Measurements from ENCODE around the gene TAX1BP3. TPM values are rescaled to one million over a fixed set of nuclear protein-coding genes. Genes with fewer than 3 reads are reported as not detected.

TAX1BP3 gene
- total RNA-seq, 2 experiments from 2014 or later = 6.0 to 6.6 TPM

DNA sequence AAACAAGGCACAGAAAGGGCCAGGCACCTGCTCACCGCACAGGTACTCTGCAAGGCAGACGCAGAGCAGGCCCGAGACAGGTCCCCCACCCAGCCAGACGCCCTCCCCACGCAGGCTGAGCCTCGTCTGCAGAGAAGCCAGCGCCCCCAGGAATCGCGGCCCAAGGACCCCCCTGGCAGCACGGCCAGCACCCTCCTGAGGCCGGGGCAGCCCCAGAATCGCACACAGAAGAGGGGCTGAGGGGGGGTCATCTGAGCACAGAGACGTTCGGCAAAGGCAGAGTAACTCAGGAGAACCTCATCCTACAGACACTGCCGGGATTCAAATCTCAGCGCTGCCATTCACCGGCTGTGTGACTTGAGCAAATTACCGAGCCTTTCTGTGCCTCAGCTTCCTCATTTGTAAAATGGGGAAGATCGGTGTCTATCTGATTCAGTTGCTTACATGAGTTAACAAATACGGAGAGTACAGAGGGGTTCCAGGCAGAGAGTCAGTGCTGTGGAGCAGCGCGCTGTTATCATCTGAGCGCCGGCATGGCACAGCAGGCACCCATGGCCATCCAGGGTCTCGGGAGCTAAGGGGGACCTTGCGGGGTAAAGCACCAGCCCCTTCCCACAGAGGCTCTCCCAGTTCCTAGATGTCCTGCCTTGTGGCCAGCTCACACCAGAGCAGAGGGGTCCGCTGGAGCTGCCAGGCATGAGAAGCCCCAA is 10.6 kb upstream of the TAX1BP3 start:
- Histone ChIP-seq H3K9me3 (ENCODE audit: control insufficient read depth in 1 of 2, insufficient read depth in 1 of 2, low read length in 2 of 2) (no peaks in the 10 kb centered on the region), H3K4me3 (ENCODE audit: low read length) (no peak overlapping the region), H3K27me3 (ENCODE audit: control insufficient read depth in 1 of 2, insufficient read depth in 2 of 2, low read length in 2 of 2) (no peaks in the 10 kb centered on the region), H3K4me1 (ENCODE audit: insufficient read depth, low read length) (peaks cover 16% of the 10 kb centered on the region), H3K27ac (ENCODE audit: low read depth in 1 of 2, low read length in 2 of 2) (no peak overlapping the region), H3K36me3 (ENCODE audit: insufficient read depth, low read length) (peaks cover 18% of the 10 kb centered on the region)
- CTCF ChIA-PET = no interaction called here
- H3K9me3 Mint-ChIP-seq = no peaks in the 10 kb centered on the region
- intact Hi-C loops (cut with DNase I, micrococcal nuclease) = no loop called here
- no peaks in the 10 kb centered on the region for H3K27me3 Mint-ChIP-seq
- no peak for ATAC-seq (ENCODE audit: poor library complexity)
- no peak overlapping the region for H3K4me3 Mint-ChIP-seq
- POLR2A ChIA-PET = interaction anchor here (0.6 kb wide), 1 partner anchor 255 kb away, joined by 3 read pairs; no protein-coding TSS in a partner anchor
- TF ChIP-seq, protein P1, sequence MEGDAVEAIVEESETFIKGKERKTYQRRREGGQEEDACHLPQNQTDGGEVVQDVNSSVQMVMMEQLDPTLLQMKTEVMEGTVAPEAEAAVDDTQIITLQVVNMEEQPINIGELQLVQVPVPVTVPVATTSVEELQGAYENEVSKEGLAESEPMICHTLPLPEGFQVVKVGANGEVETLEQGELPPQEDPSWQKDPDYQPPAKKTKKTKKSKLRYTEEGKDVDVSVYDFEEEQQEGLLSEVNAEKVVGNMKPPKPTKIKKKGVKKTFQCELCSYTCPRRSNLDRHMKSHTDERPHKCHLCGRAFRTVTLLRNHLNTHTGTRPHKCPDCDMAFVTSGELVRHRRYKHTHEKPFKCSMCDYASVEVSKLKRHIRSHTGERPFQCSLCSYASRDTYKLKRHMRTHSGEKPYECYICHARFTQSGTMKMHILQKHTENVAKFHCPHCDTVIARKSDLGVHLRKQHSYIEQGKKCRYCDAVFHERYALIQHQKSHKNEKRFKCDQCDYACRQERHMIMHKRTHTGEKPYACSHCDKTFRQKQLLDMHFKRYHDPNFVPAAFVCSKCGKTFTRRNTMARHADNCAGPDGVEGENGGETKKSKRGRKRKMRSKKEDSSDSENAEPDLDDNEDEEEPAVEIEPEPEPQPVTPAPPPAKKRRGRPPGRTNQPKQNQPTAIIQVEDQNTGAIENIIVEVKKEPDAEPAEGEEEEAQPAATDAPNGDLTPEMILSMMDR (IDR thresholded peaks at IDR 0.05) = no peak
- peaks cover 14% of the 10 kb centered on the region for H3K36me3 Mint-ChIP-seq (ENCODE audit: low read depth)
- peaks cover 7% of the 10 kb centered on the region for H3K4me1 Mint-ChIP-seq (ENCODE audit: low read depth)
- peak in 1 of 14 experiments; percentile 17 for DNase-seq
- H3K27ac Mint-ChIP-seq = no peak overlapping the region

DNA sequence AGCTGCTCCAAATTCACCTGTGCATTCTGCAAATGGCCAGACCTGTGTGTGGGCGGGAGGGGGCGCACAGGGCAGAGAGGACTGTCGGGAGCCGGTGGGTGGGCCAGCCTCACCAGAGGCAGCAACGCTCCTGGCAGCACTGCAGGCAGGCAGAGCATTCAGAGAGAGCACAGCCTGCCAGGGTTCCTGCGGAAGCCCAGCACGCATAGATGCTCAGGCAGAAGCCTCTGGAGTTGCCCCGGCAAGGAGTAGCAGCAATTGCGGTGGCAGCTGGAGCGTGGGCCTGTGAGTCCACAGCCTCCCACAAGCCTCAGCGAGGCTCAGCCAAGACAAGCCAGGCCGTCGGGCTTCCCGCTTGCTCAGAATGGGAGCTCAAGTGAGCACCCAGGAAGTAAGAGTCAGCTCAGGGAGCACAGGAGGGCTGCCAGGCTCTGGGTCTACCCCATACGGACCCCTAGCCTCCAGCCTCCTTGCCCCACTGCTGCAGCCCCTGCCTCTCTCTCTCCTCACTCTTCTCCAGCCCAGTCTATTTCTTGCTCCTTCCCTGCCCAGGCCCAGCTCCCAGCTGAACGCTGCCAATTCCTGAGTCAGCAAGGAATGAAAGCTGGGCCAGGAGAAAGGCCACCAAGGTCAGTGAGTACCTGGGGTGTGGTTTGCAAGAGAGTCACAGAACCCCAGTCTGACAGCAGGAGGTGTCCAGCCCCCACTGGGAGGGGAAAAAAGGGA is 9.9 kb upstream of the TAX1BP3 start:
- no peaks in the 10 kb centered on the region for H3K27me3 Mint-ChIP-seq
- CTCF ChIA-PET = interaction anchor here (1.2 kb wide), 1 partner anchor 59 kb away, joined by 3 read pairs; no protein-coding TSS in a partner anchor
- Histone ChIP-seq H3K27ac (ENCODE audit: low read depth in 1 of 2, low read length in 2 of 2) (no peak overlapping the region), H3K4me1 (ENCODE audit: insufficient read depth, low read length) (peaks cover 15% of the 10 kb centered on the region), H3K9me3 (ENCODE audit: control insufficient read depth in 1 of 2, insufficient read depth in 1 of 2, low read length in 2 of 2) (no peaks in the 10 kb centered on the region), H3K36me3 (ENCODE audit: insufficient read depth, low read length) (peaks cover 18% of the 10 kb centered on the region), H3K27me3 (ENCODE audit: control insufficient read depth in 1 of 2, insufficient read depth in 2 of 2, low read length in 2 of 2) (no peaks in the 10 kb centered on the region), H3K4me3 (ENCODE audit: low read length) (no peak overlapping the region)
- no peak overlapping the region for H3K27ac Mint-ChIP-seq
- TF ChIP-seq, protein P1 (IDR thresholded peaks at IDR 0.05) = no peak
- H3K4me3 Mint-ChIP-seq = no peak overlapping the region
- no peaks in the 10 kb centered on the region for H3K9me3 Mint-ChIP-seq
- peaks cover 13% of the 10 kb centered on the region for H3K36me3 Mint-ChIP-seq (ENCODE audit: low read depth)
- intact Hi-C loops (cut with DNase I, micrococcal nuclease) = no loop called here
- H3K4me1 Mint-ChIP-seq (ENCODE audit: low read depth) = peaks cover 6% of the 10 kb centered on the region
- ATAC-seq (ENCODE audit: poor library complexity) (no peak), DNase-seq (no peak)
- POLR2A ChIA-PET = no interaction called here

DNA sequence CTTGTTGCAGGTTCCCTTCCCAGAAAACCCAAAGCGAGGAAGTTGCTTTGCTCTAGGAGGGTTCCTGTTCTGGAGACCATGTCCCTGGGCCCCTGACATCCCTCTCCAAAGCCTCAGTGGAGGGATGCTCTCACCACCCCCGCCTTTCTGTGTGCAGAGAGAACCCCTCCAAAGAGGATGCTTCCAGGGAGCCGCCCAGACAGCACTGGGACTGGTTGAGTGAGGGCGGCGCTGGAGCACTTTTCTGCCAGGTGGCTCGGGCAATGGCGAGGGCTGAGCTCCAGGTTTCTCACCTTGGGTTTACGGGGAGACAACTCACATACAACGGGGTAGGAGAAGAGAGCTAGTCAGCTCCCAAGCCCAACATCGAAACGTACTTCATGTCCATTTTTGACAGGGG is 7.5 kb upstream of the TAX1BP3 start:
- H3K4me1 ChIP-seq (ENCODE audit: insufficient read depth, low read length) = peaks cover 4% of the 10 kb centered on the region
- Mint-ChIP-seq H3K9me3 (no peaks in the 10 kb centered on the region), H3K27me3 (no peaks in the 10 kb centered on the region), H3K27ac (no peak overlapping the region), H3K36me3 (ENCODE audit: low read depth) (peaks cover 14% of the 10 kb centered on the region), H3K4me1 (ENCODE audit: low read depth) (no peaks in the 10 kb centered on the region), H3K4me3 (no peak overlapping the region)
- no peaks in the 10 kb centered on the region for H3K9me3 ChIP-seq (ENCODE audit: control insufficient read depth in 1 of 2, insufficient read depth in 1 of 2, low read length in 2 of 2)
- DNase-seq (no peak), ATAC-seq (ENCODE audit: poor library complexity) (no peak)
- CTCF ChIA-PET = no interaction called here
- TF ChIP-seq, protein P1 (IDR thresholded peaks at IDR 0.05) = no peak
- intact Hi-C loops (cut with DNase I, micrococcal nuclease) = no loop called here
- POLR2A ChIA-PET = no interaction called here
- H3K4me3 ChIP-seq (ENCODE audit: low read length) = no peak overlapping the region
- H3K27me3 ChIP-seq (ENCODE audit: control insufficient read depth in 1 of 2, insufficient read depth in 2 of 2, low read length in 2 of 2) = no peaks in the 10 kb centered on the region
- H3K27ac ChIP-seq (ENCODE audit: low read depth in 1 of 2, low read length in 2 of 2) = no peak overlapping the region
- H3K36me3 ChIP-seq (ENCODE audit: insufficient read depth, low read length) = peaks cover 21% of the 10 kb centered on the region
